K562 (cell line): ENCODE measurements around the gene HTRA3.

Experiments used
- GATAD2A ChIP-seq: fragments of 450-650 bp; IDR thresholded peaks from 2 replicates; pipeline ENCODE4 v1.6.1; 2017
- KLF16 ChIP-seq: IDR thresholded peaks from 2 replicates; pipeline ENCODE4 v1.6.1; 2016; ENCODE audit warnings: antibody characterized with exemption
- MEF2D ChIP-seq: conservative IDR thresholded peaks from 2 replicates; pipeline ENCODE4 v1.6.1; 2016; ENCODE audit warnings: low read depth, missing genetic modification characterization, missing compliant biosample characterization
- MYC ChIP-seq, 2 experiments: fragments of 250-450 bp in 1 of 2; sonication (Bioruptor Pico) in 1 of 2; IDR thresholded peaks; 2 replicates each; pipeline versions ENCODE4 v1.5.1 to v1.6.1; 2012 to 2021; ENCODE audit warnings: low read depth in 2 of 2, borderline replicate concordance in 1 of 2, improper control_type of control experiment in 1 of 2, low read length in 1 of 2, mild to moderate bottlenecking in 1 of 2, moderate library complexity in 1 of 2
- NFYB ChIP-seq: IDR thresholded peaks from 2 replicates; pipeline ENCODE4 v1.6.1; 2011; ENCODE audit warnings: mild to moderate bottlenecking, moderate library complexity; ENCODE audit not compliant: insufficient read length; ENCODE audit errors: extremely low read depth
- RAD21 ChIP-seq, 2 experiments: fragments of 250-450 bp in 1 of 2; fragments of 450-650 bp in 1 of 2; sonication (Bioruptor Pico) in 1 of 2; formaldehyde crosslinking in 1 of 2; IDR thresholded peaks in 1 of 2; conservative IDR thresholded peaks in 1 of 2; 2 replicates each; pipeline versions ENCODE4 v1.4.0 to v1.8.0; 2020 to 2022; ENCODE audit warnings: mild to moderate bottlenecking in 2 of 2, moderate library complexity in 1 of 2
- SMC3 ChIP-seq: conservative IDR thresholded peaks from 2 replicates; pipeline ENCODE4 v1.6.1; 2011; ENCODE audit warnings: low read depth, low read length, improper control_type of control experiment; ENCODE audit not compliant: insufficient read depth
- TARDBP ChIP-seq: fragments of 450-650 bp; IDR thresholded peaks from 2 replicates; pipeline ENCODE4 v1.6.1; 2016
- ZC3H4 ChIP-seq: sonication (generic); formaldehyde crosslinking; IDR thresholded peaks from 2 replicates; pipeline ENCODE4 v1.9.0; 2021; ENCODE audit warnings: missing genetic modification reagents, borderline replicate concordance
- ZNF444 ChIP-seq: fragments of 250-450 bp; sonication (Bioruptor Pico); IDR thresholded peaks from 2 replicates; pipeline ENCODE4 v1.4.0; 2020; ENCODE audit warnings: mild to moderate bottlenecking, moderate library complexity
- TF ChIP-seq, protein P1 (sequence below), 3 experiments: IDR thresholded peaks in 2 of 3; conservative IDR thresholded peaks in 1 of 3; 2 replicates each; pipeline ENCODE4 v1.5.1; 2011 to 2012; ENCODE audit warnings: low read length in 3 of 3, mild to moderate bottlenecking in 3 of 3, control low read depth in 2 of 3, improper control_type of control experiment in 1 of 3, inconsistent platforms in 1 of 3, low read depth in 1 of 3, mixed read lengths in 1 of 3, moderate library complexity in 1 of 3; ENCODE audit not compliant: insufficient read depth in 2 of 3
- TF ChIP-seq, protein P2 (sequence below): fragments of 250-450 bp; sonication (Bioruptor Pico); IDR thresholded peaks from 2 replicates; pipeline ENCODE4 v1.5.0; 2020; ENCODE audit warnings: mild to moderate bottlenecking, borderline replicate concordance

- TF ChIP-seq TARDBP: no peak
- TF ChIP-seq, protein P1, sequence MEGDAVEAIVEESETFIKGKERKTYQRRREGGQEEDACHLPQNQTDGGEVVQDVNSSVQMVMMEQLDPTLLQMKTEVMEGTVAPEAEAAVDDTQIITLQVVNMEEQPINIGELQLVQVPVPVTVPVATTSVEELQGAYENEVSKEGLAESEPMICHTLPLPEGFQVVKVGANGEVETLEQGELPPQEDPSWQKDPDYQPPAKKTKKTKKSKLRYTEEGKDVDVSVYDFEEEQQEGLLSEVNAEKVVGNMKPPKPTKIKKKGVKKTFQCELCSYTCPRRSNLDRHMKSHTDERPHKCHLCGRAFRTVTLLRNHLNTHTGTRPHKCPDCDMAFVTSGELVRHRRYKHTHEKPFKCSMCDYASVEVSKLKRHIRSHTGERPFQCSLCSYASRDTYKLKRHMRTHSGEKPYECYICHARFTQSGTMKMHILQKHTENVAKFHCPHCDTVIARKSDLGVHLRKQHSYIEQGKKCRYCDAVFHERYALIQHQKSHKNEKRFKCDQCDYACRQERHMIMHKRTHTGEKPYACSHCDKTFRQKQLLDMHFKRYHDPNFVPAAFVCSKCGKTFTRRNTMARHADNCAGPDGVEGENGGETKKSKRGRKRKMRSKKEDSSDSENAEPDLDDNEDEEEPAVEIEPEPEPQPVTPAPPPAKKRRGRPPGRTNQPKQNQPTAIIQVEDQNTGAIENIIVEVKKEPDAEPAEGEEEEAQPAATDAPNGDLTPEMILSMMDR (IDR thresholded peaks at IDR 0.05 in 2 of 3, conservative IDR thresholded peaks at IDR 0.05 in 1 of 3; ENCODE audit: insufficient read depth in 2 of 3, low read depth in 1 of 3, low read length in 3 of 3): no peak
- no peak for TF ChIP-seq ZNF444
- no peak for TF ChIP-seq KLF16
- TF ChIP-seq, protein P2, sequence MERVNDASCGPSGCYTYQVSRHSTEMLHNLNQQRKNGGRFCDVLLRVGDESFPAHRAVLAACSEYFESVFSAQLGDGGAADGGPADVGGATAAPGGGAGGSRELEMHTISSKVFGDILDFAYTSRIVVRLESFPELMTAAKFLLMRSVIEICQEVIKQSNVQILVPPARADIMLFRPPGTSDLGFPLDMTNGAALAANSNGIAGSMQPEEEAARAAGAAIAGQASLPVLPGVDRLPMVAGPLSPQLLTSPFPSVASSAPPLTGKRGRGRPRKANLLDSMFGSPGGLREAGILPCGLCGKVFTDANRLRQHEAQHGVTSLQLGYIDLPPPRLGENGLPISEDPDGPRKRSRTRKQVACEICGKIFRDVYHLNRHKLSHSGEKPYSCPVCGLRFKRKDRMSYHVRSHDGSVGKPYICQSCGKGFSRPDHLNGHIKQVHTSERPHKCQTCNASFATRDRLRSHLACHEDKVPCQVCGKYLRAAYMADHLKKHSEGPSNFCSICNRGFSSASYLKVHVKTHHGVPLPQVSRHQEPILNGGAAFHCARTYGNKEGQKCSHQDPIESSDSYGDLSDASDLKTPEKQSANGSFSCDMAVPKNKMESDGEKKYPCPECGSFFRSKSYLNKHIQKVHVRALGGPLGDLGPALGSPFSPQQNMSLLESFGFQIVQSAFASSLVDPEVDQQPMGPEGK: no peak
- no peak for TF ChIP-seq NFYB
- no peak for TF ChIP-seq ZC3H4 (CRISPR knock-in tag)
- no peak for TF ChIP-seq RAD21 (CRISPR knock-in tag; conservative IDR thresholded peaks at IDR 0.05 in 1 of 2, IDR thresholded peaks at IDR 0.05 in 1 of 2)
- TF ChIP-seq MEF2D (tag): no peak
- no peak for TF ChIP-seq GATAD2A
- TF ChIP-seq MYC (IDR thresholded peaks at IDR 0.05; ENCODE audit: low read depth, low read length): no peak
- no peak for TF ChIP-seq MYC (CRISPR knock-in tag; IDR thresholded peaks at IDR 0.05; ENCODE audit: borderline replicate concordance, low read depth)
- TF ChIP-seq SMC3: no peak
These were observed 841 bp downstream of the HTRA3 start for GRCh38 chr4:8270418-8270771.
